ENCODE measurements around the gene MAP1LC3B.

The MAP1LC3B gene

GRCh38 chr16:87416826-87417527 is 24.8 kb downstream of the MAP1LC3B start:
- TF ChIP-seq, protein P1, sequence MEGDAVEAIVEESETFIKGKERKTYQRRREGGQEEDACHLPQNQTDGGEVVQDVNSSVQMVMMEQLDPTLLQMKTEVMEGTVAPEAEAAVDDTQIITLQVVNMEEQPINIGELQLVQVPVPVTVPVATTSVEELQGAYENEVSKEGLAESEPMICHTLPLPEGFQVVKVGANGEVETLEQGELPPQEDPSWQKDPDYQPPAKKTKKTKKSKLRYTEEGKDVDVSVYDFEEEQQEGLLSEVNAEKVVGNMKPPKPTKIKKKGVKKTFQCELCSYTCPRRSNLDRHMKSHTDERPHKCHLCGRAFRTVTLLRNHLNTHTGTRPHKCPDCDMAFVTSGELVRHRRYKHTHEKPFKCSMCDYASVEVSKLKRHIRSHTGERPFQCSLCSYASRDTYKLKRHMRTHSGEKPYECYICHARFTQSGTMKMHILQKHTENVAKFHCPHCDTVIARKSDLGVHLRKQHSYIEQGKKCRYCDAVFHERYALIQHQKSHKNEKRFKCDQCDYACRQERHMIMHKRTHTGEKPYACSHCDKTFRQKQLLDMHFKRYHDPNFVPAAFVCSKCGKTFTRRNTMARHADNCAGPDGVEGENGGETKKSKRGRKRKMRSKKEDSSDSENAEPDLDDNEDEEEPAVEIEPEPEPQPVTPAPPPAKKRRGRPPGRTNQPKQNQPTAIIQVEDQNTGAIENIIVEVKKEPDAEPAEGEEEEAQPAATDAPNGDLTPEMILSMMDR (IDR thresholded peaks at IDR 0.05; ENCODE audit: insufficient read depth, low read depth, low read length, missing control alignments), result peak; percentile 24
- peak; percentile 16 for DNase-seq (ENCODE audit: low read depth)
- no peak overlapping the region for H3K4me3 ChIP-seq (ENCODE audit: low read depth, low read length)

DNA sequence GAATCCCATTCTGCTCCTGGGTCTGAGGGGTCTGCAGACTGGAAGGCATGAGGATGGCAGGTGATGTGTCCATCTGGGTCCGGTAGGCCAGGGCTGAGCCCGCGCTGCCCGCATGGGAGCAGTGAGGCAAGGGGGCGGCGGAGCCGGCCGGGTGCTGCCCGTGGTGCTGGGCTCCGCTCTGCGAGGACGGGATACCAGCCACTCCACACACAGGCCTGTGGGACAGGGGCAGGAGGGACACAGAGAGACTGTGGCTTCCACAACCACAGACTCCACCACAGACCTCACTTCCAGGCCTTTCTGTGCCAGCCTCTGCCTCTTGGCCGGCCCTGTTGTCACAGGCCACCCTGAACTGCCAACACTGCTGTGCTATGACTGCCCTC is 25.4 kb downstream of the MAP1LC3B start:
- DNase-seq (ENCODE audit: low read depth), result no peak
- no peak overlapping the region for H3K4me3 ChIP-seq (ENCODE audit: low read depth, low read length)
- TF ChIP-seq, protein P1 (IDR thresholded peaks at IDR 0.05; ENCODE audit: insufficient read depth, low read depth, low read length, missing control alignments), result no peak

DNA sequence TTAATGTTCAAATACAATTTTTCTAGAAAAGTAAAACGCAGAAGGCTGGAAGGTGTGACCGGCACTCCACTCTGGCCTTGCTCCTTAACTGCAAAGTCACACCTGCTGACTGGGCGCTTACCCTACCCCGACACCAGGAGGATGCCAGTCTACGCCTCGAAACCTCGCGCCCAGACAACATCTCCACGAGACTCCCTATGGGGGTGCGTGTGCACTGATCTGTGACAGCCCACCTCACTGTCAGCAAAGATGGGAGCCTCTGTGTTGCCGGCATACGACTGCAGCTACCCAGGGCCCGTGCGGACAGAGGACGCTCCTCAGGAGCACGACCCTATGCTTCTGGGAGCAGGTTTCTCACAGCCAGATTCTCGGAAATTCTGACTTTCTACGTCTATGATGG is 26.1 kb downstream of the MAP1LC3B start:
- H3K4me3 ChIP-seq (ENCODE audit: low read depth, low read length), result no peak overlapping the region
- TF ChIP-seq, protein P1 (IDR thresholded peaks at IDR 0.05; ENCODE audit: insufficient read depth, low read depth, low read length, missing control alignments), result no peak
- DNase-seq (ENCODE audit: low read depth), result no peak

DNA sequence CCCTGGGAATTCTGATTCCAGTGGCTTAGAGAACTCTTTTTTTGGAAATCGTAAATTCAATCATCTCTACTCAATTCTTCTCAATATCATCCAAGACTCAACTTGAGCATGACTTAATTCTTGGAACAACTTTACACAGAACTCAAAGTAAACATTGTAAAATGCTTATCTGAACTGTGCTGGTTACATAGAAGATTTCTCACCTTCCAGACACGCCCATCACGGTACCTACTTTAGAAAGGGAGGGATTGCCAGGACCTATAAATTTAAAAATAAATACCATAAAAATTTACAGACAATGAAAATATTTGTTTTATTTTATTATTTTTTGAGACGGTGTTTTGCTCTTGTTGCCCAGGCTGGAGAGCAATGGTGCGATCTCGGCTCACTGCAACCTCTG is 26.5 kb downstream of the MAP1LC3B start:
- TF ChIP-seq, protein P1 (IDR thresholded peaks at IDR 0.05; ENCODE audit: insufficient read depth, low read depth, low read length, missing control alignments), result no peak
- H3K4me3 ChIP-seq (ENCODE audit: low read depth, low read length), result no peak overlapping the region
- DNase-seq (ENCODE audit: low read depth), result no peak

DNA sequence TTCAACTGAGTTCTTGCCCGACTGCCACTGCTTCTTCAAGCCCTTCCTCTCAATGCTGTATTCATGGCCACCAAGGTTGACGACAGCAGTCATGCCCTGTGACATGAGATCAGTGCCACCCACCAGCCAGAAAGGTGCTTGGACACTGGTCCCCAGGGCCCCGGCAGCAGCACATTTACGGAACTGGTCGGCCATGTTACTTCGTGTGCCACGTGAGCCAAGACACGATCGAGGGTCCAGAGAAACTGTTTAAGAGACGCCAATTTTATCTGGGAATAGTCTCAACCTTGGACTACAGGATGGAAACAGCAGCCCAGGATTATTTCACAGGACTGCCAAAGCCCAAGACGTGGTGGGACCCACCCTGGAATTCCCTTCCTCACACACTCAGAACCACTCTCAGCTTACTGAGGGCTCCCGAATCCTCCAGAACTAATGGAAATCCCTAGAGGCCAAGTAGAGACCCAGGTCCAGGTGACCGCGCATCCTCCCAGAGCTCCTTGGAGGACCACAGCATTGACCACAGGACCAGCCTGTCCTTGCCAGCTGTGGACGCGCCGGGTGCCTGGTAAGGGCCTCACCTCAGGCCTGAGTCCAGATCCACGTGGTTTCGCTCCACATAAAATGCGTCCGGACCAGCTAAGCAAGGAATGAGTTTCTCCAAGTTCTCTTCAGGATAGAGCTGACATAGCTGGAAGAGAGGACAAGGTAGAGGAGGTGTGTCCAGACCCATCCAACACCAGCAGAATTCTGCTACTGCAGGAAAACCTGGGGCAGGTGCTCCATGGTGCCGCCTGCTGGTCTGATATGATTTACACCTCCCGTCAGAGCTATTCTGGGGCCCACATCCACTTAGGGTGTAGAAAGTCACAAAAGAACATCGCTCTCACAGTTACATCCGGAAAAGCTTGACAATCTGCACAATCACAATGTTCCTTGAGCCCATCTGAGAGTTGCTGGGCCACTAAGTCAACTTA is 28.2 kb downstream of the MAP1LC3B start:
- TF ChIP-seq, protein P1 (IDR thresholded peaks at IDR 0.05; ENCODE audit: insufficient read depth, low read depth, low read length, missing control alignments), result peak; percentile 22
- no peak overlapping the region for H3K4me3 ChIP-seq (ENCODE audit: low read depth, low read length)
- no peak for DNase-seq (ENCODE audit: low read depth)

GRCh38 chr16:87421003-87421912 is 29.1 kb downstream of the MAP1LC3B start:
- TF ChIP-seq, protein P1 (IDR thresholded peaks at IDR 0.05; ENCODE audit: insufficient read depth, low read depth, low read length, missing control alignments), result no peak
- no peak overlapping the region for H3K4me3 ChIP-seq (ENCODE audit: low read depth, low read length)
- DNase-seq (ENCODE audit: low read depth), result no peak
